Inflammatory macrophage (primary cell): ENCODE measurements around the gene MIGA1.
A peak's percentile ranks its signal among the peaks of the same experiment; 100 is the strongest.
"Not testable (repeated sequence)": the region's sequence is repeated elsewhere in the genome, so short reads cannot be mapped to it uniquely, and the experiment has no call there.

ENCODE experiments used
- DNase-seq, 2 donors: peaks; one replicate each; pipeline ENCODE4 v3.0.0-alpha.2; 2020 to 2022
- total RNA-seq, 18 experiments: gene quantifications; one replicate each; lab custom pipeline; 2026; ENCODE audit warnings: mixed read lengths in 6 of 18, inconsistent platforms in 2 of 18; lab: John Stamatoyannopoulos, UW

Gene MIGA1
- 8.4 to 29.0 (median 18.9) reads per million in 18 experiments for total RNA-seq

GRCh38 chr1:77779529-77780281 is at the start of gene MIGA1:
TSS of gene MIGA1 (plus strand) at chr1:77779649. CDS start at chr1:77783253, 3,604 bp downstream.
- DNase-seq, result peak; percentile 85 to 88

- no peak for DNase-seq
These were observed 47.4 kb upstream of the MIGA1 start for GRCh38 chr1:77732090-77732489.

- no peak for DNase-seq
These were observed 40.2 kb upstream of the MIGA1 start for GRCh38 chr1:77739235-77739634.

GRCh38 chr1:77741316-77741715 is 38.1 kb upstream of the MIGA1 start:
- no peak for DNase-seq

- no peak for DNase-seq
These were observed 37.4 kb upstream of the MIGA1 start for GRCh38 chr1:77742011-77742555.

GRCh38 chr1:77744576-77744975 is 34.9 kb upstream of the MIGA1 start:
- DNase-seq, result no peak

- not testable (repeated sequence) for DNase-seq
These were observed 30.0 kb upstream of the MIGA1 start for GRCh38 chr1:77749489-77749888.

- no peak for DNase-seq
These were observed 23.2 kb upstream of the MIGA1 start for GRCh38 chr1:77756052-77756754.

- DNase-seq, result no peak
These were observed 22.3 kb upstream of the MIGA1 start for GRCh38 chr1:77757066-77757584.

- DNase-seq, result peak; percentile 65 to 83
These were observed 21.8 kb upstream of the MIGA1 start for GRCh38 chr1:77757603-77758002.

GRCh38 chr1:77759071-77760028 is 20.1 kb upstream of the MIGA1 start, which contains the start of gene USP33:
TSS of gene USP33 (minus strand) at chr1:77759852. CDS start at chr1:77741697, 18,155 bp downstream.
- peak; percentile 74 to 88 for DNase-seq

GRCh38 chr1:77762072-77762476 is 17.4 kb upstream of the MIGA1 start:
- DNase-seq, result peak; percentile 58 to 79

GRCh38 chr1:77768006-77768405 is 11.4 kb upstream of the MIGA1 start:
- no peak for DNase-seq

GRCh38 chr1:77776007-77776700 is 3.3 kb upstream of the MIGA1 start:
- no peak for DNase-seq

GRCh38 chr1:77781683-77782082 is 2.2 kb downstream of the MIGA1 start:
- DNase-seq, result no peak

- no peak for DNase-seq
These were observed 3.7 kb downstream of the MIGA1 start for GRCh38 chr1:77783141-77783540.

- DNase-seq, result not testable (repeated sequence)
These were observed 6.8 kb downstream of the MIGA1 start for GRCh38 chr1:77786093-77786741.

- no peak for DNase-seq
These were observed 15.1 kb downstream of the MIGA1 start for GRCh38 chr1:77794550-77794949.

GRCh38 chr1:77796695-77797405 is 17.4 kb downstream of the MIGA1 start:
- DNase-seq, result no peak

- no peak for DNase-seq
These were observed 18.5 kb downstream of the MIGA1 start for GRCh38 chr1:77797991-77798390.
